Amniotic epithelial cell (primary cell): ENCODE data around the gene MED14.
"Not testable (repeated sequence)": the region's sequence is repeated elsewhere in the genome, so short reads cannot be mapped to it uniquely, and the experiment has no call there.

Experiments used
- DNase-seq: peaks from one replicate; pipeline ENCODE4 v3.0.0-alpha.2; 2010; ENCODE audit warnings: low read depth

MED14 gene

GRCh38 chrX:40735325-40736169 is at the start of gene MED14:
Gene MED14, minus strand, starts transcription at chrX:40735542. Its CDS starts 130 bp downstream, at chrX:40735412.
- DNase-seq, result peak; percentile 81

DNA sequence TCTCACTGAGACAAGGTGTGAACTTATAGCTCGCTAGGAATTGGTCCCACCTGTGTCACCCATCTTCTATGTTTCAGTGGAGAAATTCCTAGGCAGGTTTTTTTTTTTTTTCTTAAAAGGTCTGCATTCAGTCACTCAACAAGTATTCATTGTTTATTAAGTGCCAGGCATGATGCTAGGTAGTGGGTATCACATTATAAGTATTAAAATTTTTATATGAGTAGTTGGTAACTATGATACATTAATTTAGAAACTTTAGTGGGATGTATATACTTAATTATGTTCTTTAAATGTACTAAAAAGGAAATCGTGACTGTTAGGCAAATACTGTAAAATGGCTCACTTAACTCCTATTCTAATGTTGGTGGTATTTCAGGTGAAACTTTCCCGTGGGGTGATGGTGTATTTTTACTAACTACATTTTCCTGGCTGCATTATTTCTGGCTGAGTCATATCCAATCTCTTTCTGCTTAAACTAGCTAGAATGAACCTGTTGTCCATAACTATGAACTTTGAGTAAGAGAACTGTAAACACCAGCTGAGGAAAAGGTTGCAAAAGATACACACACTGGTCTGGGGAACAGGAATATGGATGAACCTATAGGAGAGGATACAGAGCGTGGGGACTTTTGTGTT is 49.3 kb upstream of the MED14 start:
- DNase-seq, result no peak

- not testable (repeated sequence) for DNase-seq
Observed at GRCh38 chrX:40782644-40783259, 47.4 kb upstream of the MED14 start.

DNA sequence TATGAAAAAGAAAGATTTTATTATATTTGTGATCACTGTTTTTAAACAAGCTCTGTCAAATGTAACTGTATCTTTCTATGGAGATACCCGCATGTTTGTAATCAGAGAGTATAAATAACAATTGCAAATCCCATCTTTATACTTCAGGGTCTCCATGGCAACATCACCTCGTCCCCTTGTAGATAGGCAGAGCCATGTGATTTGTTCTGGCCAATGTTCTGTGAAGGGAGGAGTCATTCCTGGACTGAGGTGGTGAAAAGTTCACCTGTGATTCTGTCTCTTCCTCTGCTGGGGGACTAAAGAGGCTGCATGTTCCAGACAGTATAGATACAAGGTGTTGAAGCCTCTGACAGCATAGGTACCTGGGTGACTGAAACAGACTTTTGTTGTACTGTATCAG is 45.6 kb upstream of the MED14 start:
- DNase-seq, result no peak

DNA sequence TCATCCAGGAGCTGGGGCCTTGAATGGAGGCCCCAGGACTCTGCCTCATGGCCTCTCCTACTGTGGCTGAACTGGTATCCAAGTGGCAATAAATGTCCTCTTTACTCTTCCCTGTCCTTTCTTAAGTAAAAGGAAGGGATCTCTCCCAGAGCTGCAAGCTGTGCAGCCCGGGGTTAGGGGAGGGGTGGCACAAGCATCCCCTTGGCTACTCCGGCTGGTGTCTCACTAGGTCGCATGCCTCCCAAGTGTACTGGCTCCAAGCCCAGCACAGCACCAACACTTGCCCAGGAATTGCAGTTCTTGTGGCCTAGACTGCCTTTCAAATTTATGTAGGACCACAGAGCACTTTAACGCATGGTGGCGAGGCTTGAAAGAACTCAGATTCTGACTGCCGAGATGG is 44.7 kb upstream of the MED14 start:
- DNase-seq, result no peak

DNA sequence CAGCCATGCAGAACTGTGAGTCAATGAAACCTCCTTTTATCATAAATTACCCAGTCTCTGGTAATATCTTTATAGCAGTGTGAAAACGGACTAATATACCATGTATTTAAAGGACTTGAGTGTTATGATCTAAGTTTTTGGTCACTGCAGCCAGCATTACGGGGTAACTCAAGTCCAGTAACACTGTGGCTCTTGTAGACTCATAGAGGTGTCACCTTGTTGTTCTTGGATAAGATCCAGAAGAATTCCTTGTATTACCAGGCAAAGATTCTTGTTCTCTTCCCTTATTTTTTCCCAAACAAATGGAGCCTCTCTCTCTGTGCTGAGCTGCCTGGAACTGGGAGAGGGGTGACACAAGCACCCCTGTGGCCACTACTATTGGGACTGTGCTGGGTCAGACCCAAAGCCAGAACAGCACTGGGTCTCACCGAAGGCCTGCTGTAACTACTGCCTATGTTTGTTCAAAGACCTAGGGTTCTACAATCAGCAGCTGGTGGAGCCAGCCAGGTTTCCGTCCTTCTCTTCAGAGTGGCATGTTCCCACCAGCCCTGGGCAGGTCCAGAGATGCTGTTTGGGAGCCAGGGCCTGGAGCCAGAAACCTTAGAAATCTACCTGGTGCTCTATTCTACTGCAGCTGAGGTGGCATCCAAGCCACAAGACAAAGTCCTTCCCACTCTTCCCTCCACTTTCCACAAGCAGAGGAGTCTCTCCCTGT is 43.7 kb upstream of the MED14 start:
- DNase-seq, result no peak

DNA sequence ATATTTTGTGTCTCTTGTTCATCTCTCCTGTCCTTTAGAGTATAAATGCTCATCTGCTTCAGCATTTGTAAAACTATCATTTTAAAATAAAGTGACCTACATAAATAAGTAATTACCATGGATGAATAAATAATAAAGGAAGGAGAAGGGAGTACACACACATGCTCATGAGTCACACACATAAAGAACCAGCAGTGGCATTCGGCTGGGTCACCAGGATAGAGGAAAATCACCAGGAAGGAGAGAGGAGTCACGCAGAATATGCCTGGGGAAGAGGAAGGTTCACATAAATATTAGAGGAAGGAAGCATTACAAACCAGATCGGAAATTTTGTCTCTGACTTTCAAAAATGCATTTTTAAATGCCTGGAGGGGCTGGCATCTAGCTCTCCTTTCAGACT is 38.5 kb upstream of the MED14 start:
- peak; percentile 35 for DNase-seq

DNA sequence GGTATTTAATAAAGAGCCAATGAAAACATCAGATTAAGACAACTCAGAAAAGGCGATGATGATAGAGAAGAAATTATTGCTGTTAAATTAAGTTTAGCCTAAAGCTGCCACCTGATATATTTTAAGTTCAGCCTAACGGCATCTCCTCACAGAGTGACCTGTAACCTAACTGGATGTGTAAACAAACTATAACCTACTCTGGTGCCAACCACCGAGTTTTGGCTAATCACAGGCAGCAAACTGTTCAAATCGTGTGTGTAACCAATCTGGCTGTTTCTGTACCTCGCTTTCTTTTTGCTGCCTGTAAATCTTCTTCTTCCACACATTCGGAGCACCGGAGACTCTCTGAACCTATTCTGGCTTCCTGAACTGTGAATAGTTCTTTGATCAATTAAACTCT is 37.8 kb upstream of the MED14 start:
- DNase-seq, result no peak

DNA sequence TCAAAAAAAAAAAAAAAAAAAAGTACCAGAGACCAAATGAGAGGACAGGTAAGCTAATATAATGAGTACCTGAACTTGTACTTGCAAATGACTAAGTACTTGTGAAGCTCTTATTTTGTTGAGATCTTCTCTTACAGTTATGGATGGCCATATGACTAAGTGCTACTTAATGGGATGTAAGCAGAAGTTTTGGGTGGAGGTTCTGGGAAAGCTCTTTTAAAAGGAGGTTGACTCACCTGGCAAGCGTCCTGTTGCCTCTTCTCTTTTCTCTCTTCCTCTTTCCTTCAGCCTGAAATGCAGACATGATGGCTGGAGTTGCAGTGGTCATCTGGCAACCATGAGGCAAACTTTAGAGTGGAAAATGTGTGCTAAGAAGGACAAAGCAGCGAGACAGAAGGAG is 36.9 kb upstream of the MED14 start:
- DNase-seq, result no peak

DNA sequence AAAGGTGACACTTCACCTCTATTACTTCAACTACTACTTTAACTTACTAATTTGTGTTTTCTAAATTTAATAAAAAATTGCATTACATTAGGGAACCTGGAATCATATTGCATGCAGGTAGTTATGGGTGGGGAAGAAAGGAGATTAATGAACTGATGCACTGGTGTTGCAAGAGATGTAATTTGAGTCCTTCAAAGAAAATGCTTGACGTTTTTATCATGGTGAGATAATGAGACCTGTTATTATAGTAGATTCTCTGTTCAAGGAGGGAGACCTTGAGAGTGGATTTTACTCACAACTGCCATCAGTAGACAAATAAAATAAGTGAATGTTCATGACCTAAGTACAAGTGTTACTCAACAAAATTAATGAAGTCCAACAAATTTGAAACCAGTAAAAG is 26.4 kb upstream of the MED14 start:
- peak; percentile 47 for DNase-seq

DNA sequence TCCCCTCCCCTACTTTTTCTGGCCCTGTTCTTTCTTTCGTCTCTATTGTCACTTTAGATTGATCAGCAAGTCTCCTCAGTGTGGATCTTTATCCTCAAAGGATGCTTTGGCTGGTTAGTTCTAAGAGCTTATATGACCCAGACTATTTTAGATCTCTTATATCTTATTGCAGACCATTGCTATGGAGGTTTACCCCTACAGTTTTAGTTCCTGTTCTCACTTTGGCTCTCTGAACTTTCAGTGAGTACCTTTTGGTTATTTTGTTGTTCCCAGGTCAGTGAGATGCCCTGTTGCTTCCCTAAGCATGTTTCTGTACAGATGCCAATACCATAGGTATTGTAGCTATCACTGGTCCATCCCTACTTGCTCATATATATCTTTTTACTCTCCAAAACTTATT is 24.0 kb upstream of the MED14 start:
- no peak for DNase-seq

- peak; percentile 14 for DNase-seq
Observed at GRCh38 chrX:40757058-40757457, 21.7 kb upstream of the MED14 start.

DNA sequence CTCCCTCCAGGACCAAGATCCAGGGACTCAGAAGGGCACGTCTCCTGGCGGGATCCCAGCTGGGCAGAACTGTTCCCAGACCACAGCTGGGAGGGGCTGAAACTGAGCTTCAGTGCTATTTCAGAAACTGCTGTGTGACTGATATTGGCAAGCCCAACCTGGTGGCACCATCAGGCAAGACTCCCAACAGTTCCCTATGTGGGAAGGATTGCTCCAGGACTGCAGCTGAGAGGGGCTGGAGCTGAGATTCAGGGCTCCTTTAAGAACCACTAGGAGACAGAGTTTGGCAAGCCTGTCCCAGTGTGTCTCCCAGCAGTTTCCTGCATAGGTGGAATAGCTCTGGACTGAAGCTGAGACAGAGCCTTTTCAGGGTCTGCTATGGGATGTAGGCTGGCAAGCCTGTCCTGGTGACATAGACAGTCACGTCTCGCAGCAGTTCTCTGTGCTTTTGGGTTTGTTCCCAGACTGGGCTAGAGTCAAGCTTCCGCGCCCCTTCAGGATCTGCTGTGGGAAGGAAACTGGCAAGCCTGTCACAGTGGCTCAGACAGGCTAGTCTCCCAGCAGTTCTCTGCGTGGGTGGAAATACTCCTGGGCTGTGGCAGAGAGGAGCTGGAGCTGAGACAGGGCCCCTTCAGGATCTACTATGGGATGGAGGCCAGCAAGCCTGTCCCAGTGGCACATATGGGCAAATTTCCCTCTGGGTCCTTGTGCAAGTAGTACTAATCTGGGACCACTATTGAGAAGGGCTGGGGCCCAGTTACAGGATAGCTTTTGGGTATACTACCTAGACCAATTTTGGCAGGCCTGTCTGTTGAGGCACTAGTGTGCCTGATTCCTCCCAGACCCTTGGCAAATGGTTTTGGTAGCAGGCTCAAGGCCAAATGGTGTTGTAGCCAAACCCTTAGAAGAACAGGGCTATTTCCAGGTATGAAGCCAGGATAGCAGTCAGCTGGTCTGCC is 20.2 kb upstream of the MED14 start:
- no peak for DNase-seq

DNA sequence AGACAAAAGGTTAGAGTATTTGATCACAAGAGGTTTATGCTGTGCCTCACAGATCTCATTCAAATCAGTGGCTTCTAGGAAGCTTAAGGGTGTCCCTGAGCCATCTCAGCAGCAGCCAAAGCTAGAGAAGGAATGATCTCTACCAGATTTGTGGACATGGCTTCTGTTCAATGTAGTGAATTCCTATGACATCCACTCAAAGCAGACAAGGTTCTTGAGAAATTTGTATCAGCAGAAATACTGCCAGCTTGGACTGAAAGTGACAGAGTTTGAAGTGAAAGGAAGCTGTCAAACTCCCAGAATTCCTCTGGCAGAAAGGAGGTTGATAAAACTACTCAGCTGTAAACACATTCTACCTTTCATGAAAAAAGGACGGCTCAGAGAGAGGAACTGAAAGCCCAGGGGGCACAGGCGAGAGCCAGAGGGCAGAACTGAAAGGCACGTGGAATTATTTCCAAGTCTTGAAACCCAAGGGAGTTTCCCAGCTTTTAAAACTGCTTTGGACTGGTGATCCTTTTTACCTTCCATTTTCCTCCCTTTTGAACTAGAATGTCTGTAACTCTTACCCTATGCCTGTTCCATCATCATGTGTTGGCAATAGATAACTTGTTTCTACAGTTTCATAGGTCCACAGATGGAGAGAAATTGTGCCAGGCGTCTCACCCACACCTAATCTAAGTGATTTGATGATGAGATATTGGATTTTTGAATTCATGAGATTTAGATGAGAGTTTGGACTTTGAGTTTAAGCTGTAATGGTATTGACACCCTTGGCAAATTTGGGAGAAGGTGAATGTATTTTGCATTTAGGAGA is 14.5 kb upstream of the MED14 start:
- no peak for DNase-seq

GRCh38 chrX:40748977-40749376 is 13.6 kb upstream of the MED14 start:
- no peak for DNase-seq

DNA sequence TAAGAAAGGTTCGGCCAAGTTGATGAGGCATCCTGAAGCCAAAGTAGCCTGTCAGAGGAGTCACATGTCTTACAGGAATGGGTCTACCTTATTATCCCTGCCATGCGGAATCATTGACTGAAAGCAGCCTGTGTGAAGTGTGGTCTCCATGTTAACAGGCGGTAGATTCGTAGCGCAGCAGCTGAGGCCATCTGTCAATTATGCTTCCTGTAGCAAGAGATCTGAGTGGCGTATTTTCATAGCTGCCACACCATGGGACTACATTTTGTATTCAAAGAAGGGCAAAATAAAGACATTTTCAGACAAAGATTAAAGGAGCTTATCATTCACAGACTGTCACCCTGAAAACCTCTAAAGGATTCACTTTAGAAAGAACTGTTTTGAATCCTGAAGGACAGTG is 11.2 kb upstream of the MED14 start:
- DNase-seq, result no peak

DNA sequence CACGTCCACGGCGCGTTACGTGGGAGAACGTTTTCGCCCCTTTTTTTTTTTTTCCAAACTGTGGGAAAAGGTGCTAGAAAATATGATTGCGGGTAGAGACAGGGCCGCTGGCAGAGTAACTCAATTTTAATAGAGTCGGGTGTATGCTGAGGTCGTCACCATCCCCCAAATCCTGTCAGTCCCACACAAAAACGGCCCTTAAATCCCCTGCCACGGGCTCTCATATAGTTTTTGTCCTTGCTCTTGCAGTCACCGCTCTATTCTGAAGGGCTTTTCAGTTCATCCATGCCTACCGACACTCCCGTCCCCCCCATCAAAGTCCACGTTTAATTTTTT is 796 bp upstream of the MED14 start:
- DNase-seq, result no peak

DNA sequence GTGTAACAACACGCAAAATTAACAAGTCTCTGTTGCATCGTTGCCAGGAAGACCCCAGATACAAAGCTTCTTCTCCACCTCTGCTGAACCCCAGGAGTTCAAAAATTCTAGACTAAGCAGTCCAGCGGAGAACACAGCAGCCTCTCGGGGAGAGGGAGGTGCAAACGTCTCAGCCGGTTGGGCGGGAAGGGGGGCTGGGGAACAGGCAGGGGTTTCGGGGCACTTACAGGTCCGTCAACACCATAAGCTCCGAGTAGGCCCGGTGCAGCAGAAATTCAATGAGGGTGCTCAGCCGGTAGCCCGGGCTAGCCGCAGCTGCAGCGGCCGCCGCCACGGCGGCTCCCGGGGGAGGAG is 394 bp downstream of the MED14 start:
- peak; percentile 16 for DNase-seq

- DNase-seq, result peak; percentile 52
Observed at GRCh38 chrX:40733706-40734105, 1.6 kb downstream of the MED14 start.

- not testable (repeated sequence) for DNase-seq
Observed at GRCh38 chrX:40732499-40732898, 2.8 kb downstream of the MED14 start.
